Loucy (cell line): ENCODE data around the gene TRIO.

Experiments
- H2AFZ ChIP-seq: fragments of 200-600 bp; sonication (generic); 2 replicates; pipeline ENCODE4 v1.6.0; 2016; ENCODE audit warnings: antibody characterized with exemption, mild to moderate bottlenecking, low read length, moderate library complexity
- H3F3A ChIP-seq: fragments of 200-600 bp; 2 replicates; pipeline ENCODE4 v1.6.0; 2016; ENCODE audit warnings: antibody characterized with exemption, low read depth, mild to moderate bottlenecking
- H3K27me3 ChIP-seq: fragments of 200-600 bp; sonication (generic); 2 replicates; pipeline ENCODE4 v1.6.1; 2014; ENCODE audit warnings: low read length, mild to moderate bottlenecking; ENCODE audit not compliant: insufficient read depth, poor library complexity, severe bottlenecking
- H3K36me3 ChIP-seq: fragments of 200-600 bp; sonication (generic); 2 replicates; pipeline ENCODE4 v1.6.1; 2016; ENCODE audit warnings: low read length; ENCODE audit not compliant: insufficient read depth
- H3K4me1 ChIP-seq: fragments of 200-600 bp; sonication (generic); 2 replicates; pipeline ENCODE4 v1.5.1; 2014; ENCODE audit warnings: low read length, mild to moderate bottlenecking; ENCODE audit not compliant: insufficient read depth, poor library complexity, severe bottlenecking
- H3K4me2 ChIP-seq: fragments of 200-600 bp; sonication (generic); 2 replicates; pipeline ENCODE4 v1.6.0; 2014; ENCODE audit warnings: antibody characterized with exemption, low read length, low read depth, mild to moderate bottlenecking; ENCODE audit not compliant: poor library complexity, severe bottlenecking
- H3K4me3 ChIP-seq: fragments of 200-600 bp; sonication (generic); 2 replicates; pipeline ENCODE4 v1.5.1; 2014; ENCODE audit warnings: low read length, mild to moderate bottlenecking, mixed read lengths; ENCODE audit not compliant: poor library complexity, severe bottlenecking
- H3K79me2 ChIP-seq: fragments of 200-600 bp; sonication (generic); 2 replicates; pipeline ENCODE4 v1.6.1; 2014; ENCODE audit warnings: low read length; ENCODE audit not compliant: insufficient read depth
- H3K9ac ChIP-seq: fragments of 200-600 bp; sonication (generic); 2 replicates; pipeline ENCODE4 v1.6.0; 2014; ENCODE audit warnings: mild to moderate bottlenecking, low read depth, low read length, moderate library complexity; ENCODE audit not compliant: poor library complexity, severe bottlenecking
- H3K9me2 ChIP-seq: fragments of 200-600 bp; sonication (generic); replicated peaks from 2 replicates; pipeline ENCODE4 v1.6.1; 2016; ENCODE audit warnings: low read depth, low read length, mixed read lengths
- H3K9me3 ChIP-seq: fragments of 200-600 bp; sonication (generic); 2 replicates; pipeline ENCODE4 v1.6.1; 2014; ENCODE audit warnings: mild to moderate bottlenecking, antibody characterized with exemption, low read length, low read depth; ENCODE audit not compliant: insufficient read depth
- H4K20me1 ChIP-seq: fragments of 200-600 bp; sonication (generic); 2 replicates; pipeline ENCODE4 v1.6.0; 2014; ENCODE audit warnings: antibody characterized with exemption, low read length, mild to moderate bottlenecking; ENCODE audit not compliant: insufficient read depth, poor library complexity, severe bottlenecking
- EZH2phosphoT487 ChIP-seq: fragments of 200-600 bp; IDR thresholded peaks from 2 replicates; pipeline ENCODE4 v1.6.1; 2018; ENCODE audit warnings: antibody characterized with exemption, mild to moderate bottlenecking, moderate library complexity, borderline replicate concordance
- TF ChIP-seq, protein P1 (sequence below): fragments of 200-600 bp; sonication (generic); conservative IDR thresholded peaks from 2 replicates; pipeline ENCODE4 v1.5.1; 2014; ENCODE audit warnings: mild to moderate bottlenecking, antibody characterized with exemption, low read length

TRIO gene

DNA sequence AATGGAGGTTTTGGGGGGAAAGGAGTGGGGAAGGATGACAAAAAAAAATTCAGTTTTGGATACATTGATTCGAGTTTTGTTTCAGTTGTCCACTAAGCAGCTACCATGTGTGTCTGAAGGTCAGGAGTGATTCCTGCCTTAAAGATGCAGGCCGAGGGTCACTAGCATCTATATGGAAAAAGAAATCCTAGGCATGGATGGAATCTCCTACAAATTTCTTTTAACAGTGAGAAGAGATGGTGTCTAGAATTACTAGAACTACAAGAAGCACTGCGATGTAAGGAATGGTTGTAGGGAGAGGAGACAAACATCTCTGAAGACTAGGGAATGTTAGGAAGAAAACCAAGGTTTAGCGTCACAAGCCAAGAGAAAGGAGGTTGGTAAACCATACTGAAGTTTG, 19.6 kb upstream of the TRIO start:
- Histone ChIP-seq H4K20me1 (no peaks in the 10 kb centered on the region), H3K4me1 (no peaks in the 10 kb centered on the region), H3K36me3 (no peaks in the 10 kb centered on the region), H3K4me2 (no peak overlapping the region), H3K9me3 (no peaks in the 10 kb centered on the region), H3K4me3 (no peak overlapping the region), H2AFZ (no peak overlapping the region), H3F3A (no peaks in the 10 kb centered on the region), H3K79me2 (no peaks in the 10 kb centered on the region), H3K9me2 (no peaks in the 10 kb centered on the region), H3K27me3 (no peaks in the 10 kb centered on the region), H3K9ac (no peak overlapping the region)
- no peak for TF ChIP-seq EZH2phosphoT487
- TF ChIP-seq, protein P1, sequence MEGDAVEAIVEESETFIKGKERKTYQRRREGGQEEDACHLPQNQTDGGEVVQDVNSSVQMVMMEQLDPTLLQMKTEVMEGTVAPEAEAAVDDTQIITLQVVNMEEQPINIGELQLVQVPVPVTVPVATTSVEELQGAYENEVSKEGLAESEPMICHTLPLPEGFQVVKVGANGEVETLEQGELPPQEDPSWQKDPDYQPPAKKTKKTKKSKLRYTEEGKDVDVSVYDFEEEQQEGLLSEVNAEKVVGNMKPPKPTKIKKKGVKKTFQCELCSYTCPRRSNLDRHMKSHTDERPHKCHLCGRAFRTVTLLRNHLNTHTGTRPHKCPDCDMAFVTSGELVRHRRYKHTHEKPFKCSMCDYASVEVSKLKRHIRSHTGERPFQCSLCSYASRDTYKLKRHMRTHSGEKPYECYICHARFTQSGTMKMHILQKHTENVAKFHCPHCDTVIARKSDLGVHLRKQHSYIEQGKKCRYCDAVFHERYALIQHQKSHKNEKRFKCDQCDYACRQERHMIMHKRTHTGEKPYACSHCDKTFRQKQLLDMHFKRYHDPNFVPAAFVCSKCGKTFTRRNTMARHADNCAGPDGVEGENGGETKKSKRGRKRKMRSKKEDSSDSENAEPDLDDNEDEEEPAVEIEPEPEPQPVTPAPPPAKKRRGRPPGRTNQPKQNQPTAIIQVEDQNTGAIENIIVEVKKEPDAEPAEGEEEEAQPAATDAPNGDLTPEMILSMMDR, result no peak

DNA sequence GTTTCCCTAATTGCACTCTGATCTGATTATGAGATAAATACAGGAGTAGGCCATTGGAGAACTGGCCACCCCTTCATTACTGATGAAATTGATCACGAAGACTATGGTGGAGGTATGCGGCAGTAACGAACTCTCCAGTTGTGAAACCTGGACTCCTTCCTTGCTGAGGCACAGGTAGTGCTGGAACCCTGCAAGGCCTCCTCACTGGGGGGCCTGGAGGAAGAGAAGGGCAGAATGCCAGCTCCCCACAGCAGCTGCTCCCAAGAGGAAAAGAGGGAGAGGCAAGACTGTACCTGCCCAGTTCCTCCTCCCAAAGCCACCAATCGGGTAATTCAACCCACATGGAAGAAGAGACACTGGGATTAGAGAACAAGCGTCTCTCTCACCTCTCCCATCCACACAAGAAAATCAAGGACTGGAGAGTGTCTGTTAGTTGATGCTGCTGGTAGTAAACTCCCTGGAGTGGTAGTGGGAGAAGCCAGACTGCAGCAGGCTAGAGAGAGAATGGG, 19.1 kb upstream of the TRIO start:
- Histone ChIP-seq H3K9me3 (no peaks in the 10 kb centered on the region), H3K9ac (no peak overlapping the region), H3K4me1 (no peaks in the 10 kb centered on the region), H3K27me3 (no peaks in the 10 kb centered on the region), H3K4me2 (no peak overlapping the region), H3F3A (no peaks in the 10 kb centered on the region), H3K4me3 (no peak overlapping the region), H4K20me1 (no peaks in the 10 kb centered on the region), H3K36me3 (no peaks in the 10 kb centered on the region), H3K79me2 (no peaks in the 10 kb centered on the region), H2AFZ (no peak overlapping the region), H3K9me2 (no peaks in the 10 kb centered on the region)
- TF ChIP-seq EZH2phosphoT487, result no peak
- TF ChIP-seq, protein P1, result no peak

DNA sequence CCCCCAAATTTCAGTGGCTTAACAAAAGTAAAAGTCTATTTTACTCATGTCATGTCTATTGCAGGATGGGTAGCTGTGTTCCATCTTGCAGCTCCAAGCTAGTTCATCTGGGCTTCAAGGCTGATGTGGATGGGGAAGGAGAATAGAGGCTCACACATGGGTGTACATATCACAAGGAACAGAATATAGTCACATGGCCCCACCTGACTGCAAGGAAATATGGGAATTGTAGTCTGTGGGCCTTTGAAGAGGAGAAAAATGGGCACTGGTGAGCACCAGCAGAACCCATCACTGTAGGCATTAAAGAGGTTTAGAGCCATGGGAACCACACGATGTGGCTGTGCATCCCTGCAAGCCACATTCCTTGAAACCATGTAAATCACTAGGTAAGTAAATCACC, 17.9 kb upstream of the TRIO start:
- TF ChIP-seq, protein P1, result no peak
- TF ChIP-seq EZH2phosphoT487, result no peak
- H3K27me3 ChIP-seq, result no peaks in the 10 kb centered on the region
- H3K4me2 ChIP-seq, result no peak overlapping the region
- H3K79me2 ChIP-seq, result no peaks in the 10 kb centered on the region
- no peaks in the 10 kb centered on the region for H3K9me3 ChIP-seq
- no peaks in the 10 kb centered on the region for H3K9me2 ChIP-seq
- H3K4me3 ChIP-seq, result no peak overlapping the region
- no peaks in the 10 kb centered on the region for H4K20me1 ChIP-seq
- no peaks in the 10 kb centered on the region for H3F3A ChIP-seq
- H2AFZ ChIP-seq, result no peak overlapping the region
- no peak overlapping the region for H3K9ac ChIP-seq
- no peaks in the 10 kb centered on the region for H3K36me3 ChIP-seq
- no peaks in the 10 kb centered on the region for H3K4me1 ChIP-seq
